CD4-positive, alpha-beta T cell treated with Interleukin-15 for 4 hours (primary cell): ENCODE measurements around the gene PELO.

Experiments
- DNase-seq: peaks from one replicate; pipeline ENCODE4 v3.0.0-alpha.2; 2020; ENCODE audit warnings: low spot score

PELO gene

GRCh38 chr5:52771343-52772039 is 16.2 kb upstream of the PELO start:
- DNase-seq = peak; percentile 48

GRCh38 chr5:52772668-52773067 is 15.0 kb upstream of the PELO start:
- DNase-seq = no peak

- DNase-seq = no peak
These were observed 14.4 kb upstream of the PELO start for GRCh38 chr5:52773342-52773741.

GRCh38 chr5:52774005-52774410 is 13.7 kb upstream of the PELO start:
- no peak for DNase-seq

- peak; percentile 72 for DNase-seq
These were observed 11.6 kb upstream of the PELO start for GRCh38 chr5:52776116-52776515.

- DNase-seq = no peak
These were observed 10.5 kb upstream of the PELO start for GRCh38 chr5:52777186-52777585.

- no peak for DNase-seq
These were observed 8.9 kb upstream of the PELO start for GRCh38 chr5:52778781-52779180.

- DNase-seq = no peak
These were observed 8.5 kb upstream of the PELO start for GRCh38 chr5:52779213-52779612.

GRCh38 chr5:52783226-52783959 is 4.3 kb upstream of the PELO start:
- no peak for DNase-seq

- no peak for DNase-seq
These were observed 3.0 kb upstream of the PELO start for GRCh38 chr5:52784737-52785136.

- no peak for DNase-seq
These were observed 1.3 kb upstream of the PELO start for GRCh38 chr5:52786391-52786790.

- DNase-seq = peak; percentile 63
These were observed 642 bp upstream of the PELO start for GRCh38 chr5:52786949-52787599.

GRCh38 chr5:52788505-52788821 is 747 bp downstream of the PELO start:
- DNase-seq = no peak

- no peak for DNase-seq
These were observed 1.7 kb downstream of the PELO start for GRCh38 chr5:52789378-52789777.

GRCh38 chr5:52789851-52790250 is 2.1 kb downstream of the PELO start:
- no peak for DNase-seq

- DNase-seq = no peak
These were observed 3.6 kb downstream of the PELO start for GRCh38 chr5:52791366-52791765.

GRCh38 chr5:52794519-52794918 is 6.8 kb downstream of the PELO start:
- no peak for DNase-seq

GRCh38 chr5:52796031-52796430 is 8.3 kb downstream of the PELO start:
- DNase-seq = no peak

- DNase-seq = no peak
These were observed 8.9 kb downstream of the PELO start for GRCh38 chr5:52796516-52797103.

GRCh38 chr5:52798938-52799337 is 11.2 kb downstream of the PELO start:
- DNase-seq = no peak

GRCh38 chr5:52799358-52799982 is 11.8 kb downstream of the PELO start:
- DNase-seq = peak; percentile 37

GRCh38 chr5:52799983-52800393 is 12.3 kb downstream of the PELO start:
- peak; percentile 95 for DNase-seq
